ENCODE results near the gene NAIF1.

NAIF1 gene

DNA sequence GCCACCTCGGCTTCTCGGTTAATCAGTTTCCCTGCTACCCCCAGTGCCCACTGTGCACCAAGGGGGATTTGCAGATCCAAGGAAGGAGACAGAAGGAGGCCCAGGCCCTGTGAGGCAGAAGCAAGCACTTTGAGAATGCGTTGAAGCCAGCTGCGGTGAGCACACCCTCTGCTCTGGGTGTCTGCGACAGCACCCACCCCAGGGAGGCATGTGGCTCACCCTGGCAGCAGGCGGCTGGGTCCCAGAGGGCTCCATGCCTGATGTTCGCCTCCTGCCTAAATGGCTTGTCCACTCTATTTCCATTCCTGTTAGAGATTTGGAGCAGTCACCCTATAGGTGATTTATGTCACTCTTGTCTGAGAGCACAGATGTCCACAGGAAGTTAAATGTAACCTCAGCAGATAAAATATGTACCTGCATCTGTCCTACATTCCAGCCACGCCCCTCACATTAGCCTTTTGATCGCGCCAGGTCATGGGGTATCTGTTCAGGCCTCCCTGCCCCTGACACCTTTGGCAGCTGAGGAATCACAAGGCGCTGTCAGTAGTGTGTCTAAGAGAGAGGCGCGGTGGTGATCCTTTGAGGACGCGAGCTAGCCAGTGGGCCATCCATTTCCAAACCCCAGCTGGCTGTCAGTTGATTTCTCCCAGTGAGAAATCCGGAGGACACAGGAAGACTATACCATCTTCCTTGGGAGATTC is 32.3 kb upstream of the NAIF1 start:
- TF ChIP-seq FOXM1 (IDR thresholded peaks at IDR 0.05; ENCODE audit: borderline replicate concordance, low read depth) (no peak), TEAD4 (IDR thresholded peaks at IDR 0.05) (peak; percentile 54)

DNA sequence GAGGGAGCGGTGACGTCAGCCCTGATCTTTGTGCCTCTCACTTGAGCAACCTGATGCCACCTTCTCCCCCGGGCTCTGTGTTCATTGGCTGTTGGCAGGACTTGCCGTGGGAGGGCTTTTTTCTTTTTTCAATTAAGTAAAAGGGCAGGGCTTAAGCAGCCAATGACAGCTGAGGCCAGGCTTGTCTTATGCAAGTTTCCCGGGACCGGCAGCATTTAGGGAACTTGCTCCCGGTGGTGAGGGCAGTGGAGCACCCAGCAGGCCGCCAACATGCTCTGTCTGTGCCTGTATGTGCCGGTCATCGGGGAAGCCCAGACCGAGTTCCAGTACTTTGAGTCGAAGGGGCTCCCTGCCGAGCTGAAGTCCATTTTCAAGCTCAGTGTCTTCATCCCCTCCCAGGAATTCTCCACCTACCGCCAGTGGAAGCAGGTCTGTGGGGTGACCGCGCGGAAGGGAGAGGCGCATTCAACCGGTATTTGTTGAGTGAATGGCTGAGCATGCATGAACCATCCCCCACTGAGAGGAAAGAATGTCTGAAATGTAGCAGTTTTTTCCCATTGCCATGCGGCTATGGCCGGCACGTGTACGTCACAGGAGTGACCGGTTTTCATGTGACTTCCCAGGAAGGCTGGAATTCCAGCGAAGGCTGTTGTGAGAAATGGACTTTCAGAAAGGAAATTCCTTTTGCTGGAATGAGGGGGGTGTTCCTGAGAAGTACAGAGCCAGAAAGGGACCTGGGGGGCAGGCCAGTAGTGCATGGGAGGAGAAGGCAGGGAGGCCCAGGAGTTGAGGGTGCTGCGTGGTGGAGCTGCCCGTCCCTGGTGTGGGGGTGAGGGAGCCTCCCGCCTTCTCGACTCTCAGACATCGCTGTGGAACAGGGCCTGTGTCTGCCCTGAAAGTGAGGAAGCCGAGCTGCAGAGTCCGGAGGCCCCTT is 31.4 kb upstream of the NAIF1 start:
- TF ChIP-seq EP300 (IDR thresholded peaks at IDR 0.05; ENCODE audit: borderline replicate concordance): peak; percentile 82
- TF ChIP-seq, protein P1, sequence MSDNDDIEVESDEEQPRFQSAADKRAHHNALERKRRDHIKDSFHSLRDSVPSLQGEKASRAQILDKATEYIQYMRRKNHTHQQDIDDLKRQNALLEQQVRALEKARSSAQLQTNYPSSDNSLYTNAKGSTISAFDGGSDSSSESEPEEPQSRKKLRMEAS (IDR thresholded peaks at IDR 0.05): peak; percentile 98
- peak; percentile 98 for TF ChIP-seq TEAD4 (IDR thresholded peaks at IDR 0.05)
- TF ChIP-seq FOXM1 (IDR thresholded peaks at IDR 0.05; ENCODE audit: borderline replicate concordance, low read depth): peak; percentile 47; the same call in 1 of the 2 replicates
- TF ChIP-seq, protein P2, sequence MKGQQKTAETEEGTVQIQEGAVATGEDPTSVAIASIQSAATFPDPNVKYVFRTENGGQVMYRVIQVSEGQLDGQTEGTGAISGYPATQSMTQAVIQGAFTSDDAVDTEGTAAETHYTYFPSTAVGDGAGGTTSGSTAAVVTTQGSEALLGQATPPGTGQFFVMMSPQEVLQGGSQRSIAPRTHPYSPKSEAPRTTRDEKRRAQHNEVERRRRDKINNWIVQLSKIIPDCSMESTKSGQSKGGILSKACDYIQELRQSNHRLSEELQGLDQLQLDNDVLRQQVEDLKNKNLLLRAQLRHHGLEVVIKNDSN (IDR thresholded peaks at IDR 0.05): peak; percentile 82
- TF ChIP-seq, protein P3, sequence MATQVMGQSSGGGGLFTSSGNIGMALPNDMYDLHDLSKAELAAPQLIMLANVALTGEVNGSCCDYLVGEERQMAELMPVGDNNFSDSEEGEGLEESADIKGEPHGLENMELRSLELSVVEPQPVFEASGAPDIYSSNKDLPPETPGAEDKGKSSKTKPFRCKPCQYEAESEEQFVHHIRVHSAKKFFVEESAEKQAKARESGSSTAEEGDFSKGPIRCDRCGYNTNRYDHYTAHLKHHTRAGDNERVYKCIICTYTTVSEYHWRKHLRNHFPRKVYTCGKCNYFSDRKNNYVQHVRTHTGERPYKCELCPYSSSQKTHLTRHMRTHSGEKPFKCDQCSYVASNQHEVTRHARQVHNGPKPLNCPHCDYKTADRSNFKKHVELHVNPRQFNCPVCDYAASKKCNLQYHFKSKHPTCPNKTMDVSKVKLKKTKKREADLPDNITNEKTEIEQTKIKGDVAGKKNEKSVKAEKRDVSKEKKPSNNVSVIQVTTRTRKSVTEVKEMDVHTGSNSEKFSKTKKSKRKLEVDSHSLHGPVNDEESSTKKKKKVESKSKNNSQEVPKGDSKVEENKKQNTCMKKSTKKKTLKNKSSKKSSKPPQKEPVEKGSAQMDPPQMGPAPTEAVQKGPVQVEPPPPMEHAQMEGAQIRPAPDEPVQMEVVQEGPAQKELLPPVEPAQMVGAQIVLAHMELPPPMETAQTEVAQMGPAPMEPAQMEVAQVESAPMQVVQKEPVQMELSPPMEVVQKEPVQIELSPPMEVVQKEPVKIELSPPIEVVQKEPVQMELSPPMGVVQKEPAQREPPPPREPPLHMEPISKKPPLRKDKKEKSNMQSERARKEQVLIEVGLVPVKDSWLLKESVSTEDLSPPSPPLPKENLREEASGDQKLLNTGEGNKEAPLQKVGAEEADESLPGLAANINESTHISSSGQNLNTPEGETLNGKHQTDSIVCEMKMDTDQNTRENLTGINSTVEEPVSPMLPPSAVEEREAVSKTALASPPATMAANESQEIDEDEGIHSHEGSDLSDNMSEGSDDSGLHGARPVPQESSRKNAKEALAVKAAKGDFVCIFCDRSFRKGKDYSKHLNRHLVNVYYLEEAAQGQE (IDR thresholded peaks at IDR 0.05; ENCODE audit: low read depth): no peak
- TF ChIP-seq TAF1 (IDR thresholded peaks at IDR 0.05; ENCODE audit: low read depth): peak; percentile 74
- peak; percentile 84 for TF ChIP-seq CEBPB (IDR thresholded peaks at IDR 0.05)
- peak; percentile 48; the same call in 1 of the 2 replicates for TF ChIP-seq EGR1 (IDR thresholded peaks at IDR 0.05)
- TF ChIP-seq CREB1 (IDR thresholded peaks at IDR 0.05; ENCODE audit: low read depth): peak; percentile 67
- TF ChIP-seq ZBTB7A (IDR thresholded peaks at IDR 0.05; ENCODE audit: low read depth): no peak
- TF ChIP-seq TCF12 (IDR thresholded peaks at IDR 0.05; ENCODE audit: low read depth): peak; percentile 87
- peak; percentile 71 for TF ChIP-seq YY1 (IDR thresholded peaks at IDR 0.05; ENCODE audit: low read depth)
- TF ChIP-seq NFIC (IDR thresholded peaks at IDR 0.05): peak; percentile 40; the same call in 1 of the 2 replicates
- no peak for TF ChIP-seq RAD21 (IDR thresholded peaks at IDR 0.05; ENCODE audit: low read depth)

DNA sequence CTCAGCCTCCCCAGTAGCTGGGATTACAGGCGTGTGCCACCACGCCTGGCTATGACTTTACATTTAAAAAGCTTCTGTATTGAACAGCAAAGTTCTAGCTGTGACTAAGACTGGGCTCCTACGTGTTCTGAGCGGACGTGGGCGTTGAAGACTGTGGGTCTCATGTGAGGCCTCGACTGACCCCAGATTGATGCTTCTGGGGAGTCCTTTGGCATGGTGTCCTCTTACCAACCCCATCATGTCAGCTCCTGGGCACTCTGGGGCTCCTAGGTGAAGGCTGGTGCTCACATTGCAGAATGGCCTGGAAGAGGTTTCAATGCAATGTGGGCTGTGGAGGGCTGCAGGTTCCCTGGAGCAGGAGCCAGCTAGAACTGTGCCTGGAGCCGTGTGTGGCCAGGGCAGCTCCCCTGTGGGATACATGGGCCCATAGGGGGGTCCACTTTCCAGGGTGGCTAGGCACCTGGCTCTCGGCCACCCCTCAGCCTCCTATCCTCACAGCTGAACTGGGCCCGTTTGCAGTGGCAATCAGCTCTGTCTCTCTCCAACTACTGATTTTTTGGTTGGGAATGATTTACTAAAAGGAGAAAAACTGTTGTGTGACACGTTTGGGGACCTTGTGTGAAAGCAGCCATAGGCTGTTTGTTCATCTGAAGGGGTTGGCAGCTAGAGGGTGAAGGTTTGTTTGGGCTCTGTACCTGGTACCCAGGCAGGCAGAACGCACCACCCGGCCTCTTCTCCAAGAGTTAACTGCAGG is 30.6 kb upstream of the NAIF1 start:
- TF ChIP-seq CREB1 (IDR thresholded peaks at IDR 0.05; ENCODE audit: low read depth) (no peak), CEBPB (IDR thresholded peaks at IDR 0.05) (no peak), ZBTB7A (IDR thresholded peaks at IDR 0.05; ENCODE audit: low read depth) (no peak), EP300 (IDR thresholded peaks at IDR 0.05; ENCODE audit: borderline replicate concordance) (no peak), EGR1 (IDR thresholded peaks at IDR 0.05) (no peak), RAD21 (IDR thresholded peaks at IDR 0.05; ENCODE audit: low read depth) (no peak), YY1 (IDR thresholded peaks at IDR 0.05; ENCODE audit: low read depth) (no peak), NFIC (IDR thresholded peaks at IDR 0.05) (no peak), TEAD4 (IDR thresholded peaks at IDR 0.05) (no peak), TAF1 (IDR thresholded peaks at IDR 0.05; ENCODE audit: low read depth) (no peak), TCF12 (IDR thresholded peaks at IDR 0.05; ENCODE audit: low read depth) (no peak), FOXM1 (IDR thresholded peaks at IDR 0.05; ENCODE audit: borderline replicate concordance, low read depth) (no peak)
- TF ChIP-seq, protein P2 (IDR thresholded peaks at IDR 0.05): no peak
- TF ChIP-seq, protein P1 (IDR thresholded peaks at IDR 0.05): no peak
- TF ChIP-seq, protein P3 (IDR thresholded peaks at IDR 0.05; ENCODE audit: low read depth): no peak

DNA sequence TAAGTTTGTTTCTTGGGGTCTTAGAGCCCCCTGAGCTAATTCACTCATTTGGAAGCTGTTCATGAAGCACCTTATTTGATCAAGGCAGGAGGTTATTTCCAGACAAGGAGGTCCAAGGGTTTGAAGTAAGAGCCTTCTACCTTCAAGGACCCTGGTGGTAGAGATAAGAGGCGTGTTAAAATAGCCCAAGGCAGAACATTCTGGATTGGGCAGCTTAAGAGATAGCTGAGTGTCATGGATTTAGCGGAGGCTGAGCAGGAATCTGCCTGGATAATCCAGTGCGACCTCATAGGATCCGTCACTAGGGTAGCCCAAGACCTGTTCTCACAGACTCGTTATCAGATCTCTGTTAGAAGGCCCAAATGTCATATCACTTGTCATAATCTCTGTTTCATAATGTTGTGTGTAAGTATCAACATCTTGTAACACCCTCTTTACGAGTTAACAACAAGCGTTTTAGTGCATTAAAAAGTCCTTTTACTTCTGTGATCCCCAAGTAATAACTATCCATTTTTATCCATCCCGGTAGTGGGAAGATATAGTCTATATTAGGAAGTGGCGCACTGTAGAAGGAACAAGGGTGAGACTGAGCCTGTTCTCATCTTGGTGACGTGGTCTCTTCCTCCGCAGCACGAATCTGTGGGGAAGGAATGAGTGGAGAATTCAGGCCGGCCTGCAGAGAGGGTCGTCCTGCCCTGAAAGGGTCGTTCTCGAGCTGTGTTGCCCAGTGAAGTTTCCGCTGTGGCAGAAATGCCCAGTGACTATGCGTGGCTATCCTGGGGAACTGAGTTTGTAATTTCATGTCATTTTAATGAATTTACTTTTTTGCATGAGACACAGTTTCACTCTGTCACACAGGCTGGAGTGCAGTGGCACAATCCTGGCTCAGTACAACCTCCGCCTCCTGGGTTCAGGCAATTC is 29.8 kb upstream of the NAIF1 start:
- no peak for TF ChIP-seq TCF12 (IDR thresholded peaks at IDR 0.05; ENCODE audit: low read depth)
- TF ChIP-seq NFIC (IDR thresholded peaks at IDR 0.05): no peak
- TF ChIP-seq FOXM1 (IDR thresholded peaks at IDR 0.05; ENCODE audit: borderline replicate concordance, low read depth): no peak
- TF ChIP-seq RAD21 (IDR thresholded peaks at IDR 0.05; ENCODE audit: low read depth): no peak
- TF ChIP-seq ZBTB7A (IDR thresholded peaks at IDR 0.05; ENCODE audit: low read depth): no peak
- no peak for TF ChIP-seq TAF1 (IDR thresholded peaks at IDR 0.05; ENCODE audit: low read depth)
- no peak for TF ChIP-seq EGR1 (IDR thresholded peaks at IDR 0.05)
- TF ChIP-seq, protein P2 (IDR thresholded peaks at IDR 0.05): no peak
- TF ChIP-seq, protein P1 (IDR thresholded peaks at IDR 0.05): no peak
- TF ChIP-seq CEBPB (IDR thresholded peaks at IDR 0.05): no peak
- no peak for TF ChIP-seq YY1 (IDR thresholded peaks at IDR 0.05; ENCODE audit: low read depth)
- TF ChIP-seq, protein P3 (IDR thresholded peaks at IDR 0.05; ENCODE audit: low read depth): no peak
- TF ChIP-seq TEAD4 (IDR thresholded peaks at IDR 0.05): no peak
- TF ChIP-seq CREB1 (IDR thresholded peaks at IDR 0.05; ENCODE audit: low read depth): no peak
- TF ChIP-seq EP300 (IDR thresholded peaks at IDR 0.05; ENCODE audit: borderline replicate concordance): no peak

All from Ishikawa (cell line).